OCI-LY7 (cell line): ENCODE results near the gene NAGLU. TPM values are rescaled to one million over a fixed set of nuclear protein-coding genes. Genes with fewer than 3 reads are reported as not detected.

Experiments
- BruUV-seq: library from RNA; stranded (reverse); fragments of 400-500 nt; replicated peaks from 2 replicates; lab custom pipeline; 2021; lab: Mats Ljungman, UMichigan
- CTCF ChIA-PET: fragments of 300-600 bp; sonication (Branson Sonifier 250); formaldehyde crosslinking; loops from one replicate; lab custom pipeline; 2022; ENCODE audit warnings: antibody characterized with exemption; ENCODE audit not compliant: unreplicated experiment; lab: Charles Lee
- POLR2A ChIA-PET: fragments of 300-600 bp; sonication (Branson Sonifier 250); formaldehyde crosslinking; loops from one replicate; lab custom pipeline; 2022; ENCODE audit warnings: antibody characterized with exemption; lab: Charles Lee
- DNase-seq: peaks from one replicate; pipeline ENCODE4 v3.0.0-alpha.2; 2015; ENCODE audit warnings: low spot score
- H2AFZ ChIP-seq: fragments of 200-600 bp; sonication (generic), shearing (Covaris generic); 2 replicates; pipeline ENCODE4 v1.6.1; 2014; ENCODE audit warnings: mild to moderate bottlenecking, antibody characterized with exemption, low read length, moderate library complexity
- H3K27ac ChIP-seq: fragments of 200-600 bp; sonication (generic); 2 replicates; pipeline ENCODE4 v1.5.1; 2014; ENCODE audit warnings: mixed run types, low read depth, mild to moderate bottlenecking, moderate library complexity, low read length, inconsistent platforms; ENCODE audit not compliant: poor library complexity, severe bottlenecking
- H3K36me3 ChIP-seq: fragments of 200-600 bp; sonication (generic); 2 replicates; pipeline ENCODE4 v1.6.1; 2014; ENCODE audit warnings: mild to moderate bottlenecking, antibody characterized with exemption, low read length, moderate library complexity, mixed read lengths; ENCODE audit not compliant: insufficient read depth
- H3K4me1 ChIP-seq: fragments of 200-600 bp; sonication (generic); 2 replicates; pipeline ENCODE4 v1.5.1; 2014; ENCODE audit warnings: mild to moderate bottlenecking, low read length; ENCODE audit not compliant: insufficient read depth, poor library complexity, severe bottlenecking
- H3K4me2 ChIP-seq: fragments of 200-600 bp; sonication (generic); 2 replicates; pipeline ENCODE4 v1.6.1; 2014; ENCODE audit warnings: mild to moderate bottlenecking, low read length
- H3K4me3 ChIP-seq: fragments of 200-600 bp; sonication (generic); 2 replicates; pipeline ENCODE4 v1.5.1; 2014; ENCODE audit warnings: mild to moderate bottlenecking, low read depth, low read length; ENCODE audit not compliant: poor library complexity, severe bottlenecking
- H3K79me2 ChIP-seq: fragments of 200-600 bp; sonication (generic); 2 replicates; pipeline ENCODE4 v1.6.1; 2016; ENCODE audit warnings: low read depth, mild to moderate bottlenecking, low read length, moderate library complexity, mixed read lengths; ENCODE audit not compliant: insufficient read depth
- H3K9me2 ChIP-seq: fragments of 200-600 bp; sonication (generic); 2 replicates; pipeline ENCODE4 v1.6.1; 2016; ENCODE audit warnings: mild to moderate bottlenecking, low read length, mixed read lengths; ENCODE audit not compliant: insufficient read depth
- H3K9me3 ChIP-seq: fragments of 200-600 bp; sonication (generic); 2 replicates; pipeline ENCODE4 v1.6.1; 2014; ENCODE audit warnings: mild to moderate bottlenecking, mixed run types, low read length, mixed read lengths
- H4K20me1 ChIP-seq: fragments of 200-600 bp; sonication (generic); 2 replicates; pipeline ENCODE4 v1.6.1; 2014; ENCODE audit warnings: mild to moderate bottlenecking, antibody characterized with exemption, low read length, moderate library complexity, mixed read lengths; ENCODE audit not compliant: insufficient read depth
- EZH2phosphoT487 ChIP-seq: fragments of 200-600 bp; sonication (generic); IDR thresholded peaks from 2 replicates; pipeline ENCODE4 v1.6.1; 2018; ENCODE audit warnings: low read depth, borderline replicate concordance, mild to moderate bottlenecking, mixed run types, antibody characterized with exemption, low read length, moderate library complexity, mixed read lengths
- intact Hi-C: fragments of 100-400 bp; cut with micrococcal nuclease; formaldehyde crosslinking; loops from one replicate; pipeline ENCODE4 v1.10.0; 2022; ENCODE audit not compliant: unreplicated experiment
- total RNA-seq, 2 experiments: library from RNA; depleted of rRNA in 1 of 2; stranded (reverse); fragments of >200 nt in 1 of 2; shearing (Covaris generic) in 1 of 2; gene quantifications; 2 replicates each; pipeline ENCODE4 v1.2.3, GENCODE V29; 2014 to 2022
- TF ChIP-seq, protein P1 (sequence below): fragments of 200-600 bp; sonication (generic); conservative IDR thresholded peaks from 2 replicates; pipeline ENCODE4 v1.5.1; 2014; ENCODE audit warnings: mild to moderate bottlenecking, antibody characterized with exemption, low read length, moderate library complexity, mixed read lengths

The NAGLU gene
- total RNA-seq, 2 experiments from 2014 or later, result 37.6 to 42.8 TPM

DNA sequence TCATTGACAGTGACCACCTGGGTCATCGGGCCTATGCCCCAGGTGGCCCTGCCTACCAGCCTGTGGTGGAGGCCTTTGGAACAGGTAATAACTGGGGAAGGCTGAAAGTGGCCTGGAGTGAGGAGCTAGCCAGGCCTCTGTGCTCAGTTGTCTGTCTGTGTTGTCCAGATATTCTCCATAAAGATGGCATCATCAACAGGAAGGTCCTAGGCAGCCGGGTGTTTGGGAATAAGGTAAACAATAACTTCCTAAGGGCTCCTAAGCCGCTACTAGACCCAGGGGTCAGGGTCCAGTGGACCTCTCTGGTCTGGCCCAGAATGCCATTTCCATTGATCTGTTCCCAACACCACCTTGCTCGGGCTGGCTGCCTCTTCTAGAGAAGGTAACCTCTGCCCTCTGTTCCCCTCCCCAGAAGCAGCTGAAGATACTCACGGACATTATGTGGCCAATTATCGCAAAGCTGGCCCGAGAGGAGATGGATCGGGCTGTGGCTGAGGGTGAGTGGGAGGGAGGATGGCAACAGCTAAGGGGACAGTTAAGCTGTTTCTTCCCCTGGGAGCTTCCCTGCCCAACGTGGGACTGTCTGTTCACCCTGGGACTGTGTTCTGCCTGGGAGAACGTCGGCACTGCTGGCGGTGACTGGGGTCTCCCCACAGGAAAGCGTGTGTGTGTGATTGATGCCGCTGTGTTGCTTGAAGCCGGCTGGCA, 28.9 kb downstream of the NAGLU start:
- H3K36me3 ChIP-seq, result peaks cover 62% of the 10 kb centered on the region
- intact Hi-C loops, result no loop called here
- H3K4me1 ChIP-seq, result peaks cover 36% of the 10 kb centered on the region
- H3K79me2 ChIP-seq, result peaks cover 40% of the 10 kb centered on the region
- H2AFZ ChIP-seq, result no peak overlapping the region
- H4K20me1 ChIP-seq, result no peaks in the 10 kb centered on the region
- no peaks in the 10 kb centered on the region for H3K9me2 ChIP-seq
- no peaks in the 10 kb centered on the region for H3K9me3 ChIP-seq
- H3K4me3 ChIP-seq, result no peak overlapping the region
- BruUV-seq, result no TSS peak
- no peak overlapping the region for H3K4me2 ChIP-seq
- no peak overlapping the region for H3K27ac ChIP-seq
- ChIA-PET CTCF (no interaction called here), POLR2A (interaction anchor here (0.6 to 1.4 kb wide), 2 partner anchors 11 to 190 kb away, joined by 4 to 5 read pairs; no protein-coding TSS in a partner anchor)
- no peak for DNase-seq
- TF ChIP-seq, protein P1, sequence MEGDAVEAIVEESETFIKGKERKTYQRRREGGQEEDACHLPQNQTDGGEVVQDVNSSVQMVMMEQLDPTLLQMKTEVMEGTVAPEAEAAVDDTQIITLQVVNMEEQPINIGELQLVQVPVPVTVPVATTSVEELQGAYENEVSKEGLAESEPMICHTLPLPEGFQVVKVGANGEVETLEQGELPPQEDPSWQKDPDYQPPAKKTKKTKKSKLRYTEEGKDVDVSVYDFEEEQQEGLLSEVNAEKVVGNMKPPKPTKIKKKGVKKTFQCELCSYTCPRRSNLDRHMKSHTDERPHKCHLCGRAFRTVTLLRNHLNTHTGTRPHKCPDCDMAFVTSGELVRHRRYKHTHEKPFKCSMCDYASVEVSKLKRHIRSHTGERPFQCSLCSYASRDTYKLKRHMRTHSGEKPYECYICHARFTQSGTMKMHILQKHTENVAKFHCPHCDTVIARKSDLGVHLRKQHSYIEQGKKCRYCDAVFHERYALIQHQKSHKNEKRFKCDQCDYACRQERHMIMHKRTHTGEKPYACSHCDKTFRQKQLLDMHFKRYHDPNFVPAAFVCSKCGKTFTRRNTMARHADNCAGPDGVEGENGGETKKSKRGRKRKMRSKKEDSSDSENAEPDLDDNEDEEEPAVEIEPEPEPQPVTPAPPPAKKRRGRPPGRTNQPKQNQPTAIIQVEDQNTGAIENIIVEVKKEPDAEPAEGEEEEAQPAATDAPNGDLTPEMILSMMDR, result no peak
- TF ChIP-seq EZH2phosphoT487, result no peak

DNA sequence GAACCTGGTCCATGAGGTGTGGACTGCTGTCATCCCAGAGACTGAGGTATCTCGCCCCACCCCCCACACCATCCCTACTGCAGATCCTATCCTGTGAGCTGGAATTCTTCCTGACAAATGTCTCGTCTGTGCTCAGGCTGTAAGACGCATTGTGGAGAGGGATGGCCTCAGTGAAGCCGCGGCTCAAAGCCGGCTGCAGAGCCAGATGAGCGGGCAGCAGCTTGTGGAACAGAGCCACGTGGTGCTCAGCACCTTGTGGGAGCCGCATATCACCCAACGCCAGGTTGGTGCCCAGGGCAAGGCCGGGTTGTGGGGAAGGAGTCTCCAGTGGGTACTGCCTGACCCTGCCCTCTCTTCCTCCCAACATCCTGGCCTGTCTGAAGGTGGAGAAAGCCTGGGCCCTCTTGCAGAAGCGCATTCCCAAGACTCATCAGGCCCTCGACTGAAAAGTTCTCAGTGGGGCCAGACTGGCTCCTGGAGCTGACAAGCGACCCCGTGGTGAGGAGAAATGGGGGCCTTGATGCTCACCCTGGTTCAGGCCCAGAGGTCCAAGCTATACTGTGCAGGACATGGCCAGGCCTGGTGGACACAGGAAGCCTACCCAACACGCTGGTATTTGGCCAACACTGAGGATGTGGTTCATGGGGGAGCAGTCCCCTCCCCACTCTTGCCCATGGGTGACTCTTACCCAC, 29.6 kb downstream of the NAGLU start:
- BruUV-seq, result no TSS peak
- no peaks in the 10 kb centered on the region for H3K9me3 ChIP-seq
- H2AFZ ChIP-seq, result no peak overlapping the region
- no peaks in the 10 kb centered on the region for H3K9me2 ChIP-seq
- ChIA-PET POLR2A (no interaction called here), CTCF (no interaction called here)
- H3K4me2 ChIP-seq, result peak overlapping the region; percentile 90; the same call in 1 of the 2 replicates
- DNase-seq, result no peak
- intact Hi-C loops, result no loop called here
- H3K4me1 ChIP-seq, result peaks cover 36% of the 10 kb centered on the region
- no peaks in the 10 kb centered on the region for H4K20me1 ChIP-seq
- peak overlapping the region; percentile 69 for H3K27ac ChIP-seq
- TF ChIP-seq, protein P1, result no peak
- no peak for TF ChIP-seq EZH2phosphoT487
- H3K4me3 ChIP-seq, result no peak overlapping the region
- peaks cover 69% of the 10 kb centered on the region for H3K36me3 ChIP-seq
- H3K79me2 ChIP-seq, result peaks cover 40% of the 10 kb centered on the region
